Suppressor macrophage treated with lipopolysaccharide for 4 hours (primary cell): Measurements from ENCODE around the gene TNFSF12.
"Not testable (repeated sequence)": the region's sequence is repeated elsewhere in the genome, so short reads cannot be mapped to it uniquely, and the experiment has no call there.

ENCODE experiments used
- DNase-seq: peaks from one replicate; pipeline ENCODE4 v3.0.0-alpha.2; 2020

The TNFSF12 gene

DNA sequence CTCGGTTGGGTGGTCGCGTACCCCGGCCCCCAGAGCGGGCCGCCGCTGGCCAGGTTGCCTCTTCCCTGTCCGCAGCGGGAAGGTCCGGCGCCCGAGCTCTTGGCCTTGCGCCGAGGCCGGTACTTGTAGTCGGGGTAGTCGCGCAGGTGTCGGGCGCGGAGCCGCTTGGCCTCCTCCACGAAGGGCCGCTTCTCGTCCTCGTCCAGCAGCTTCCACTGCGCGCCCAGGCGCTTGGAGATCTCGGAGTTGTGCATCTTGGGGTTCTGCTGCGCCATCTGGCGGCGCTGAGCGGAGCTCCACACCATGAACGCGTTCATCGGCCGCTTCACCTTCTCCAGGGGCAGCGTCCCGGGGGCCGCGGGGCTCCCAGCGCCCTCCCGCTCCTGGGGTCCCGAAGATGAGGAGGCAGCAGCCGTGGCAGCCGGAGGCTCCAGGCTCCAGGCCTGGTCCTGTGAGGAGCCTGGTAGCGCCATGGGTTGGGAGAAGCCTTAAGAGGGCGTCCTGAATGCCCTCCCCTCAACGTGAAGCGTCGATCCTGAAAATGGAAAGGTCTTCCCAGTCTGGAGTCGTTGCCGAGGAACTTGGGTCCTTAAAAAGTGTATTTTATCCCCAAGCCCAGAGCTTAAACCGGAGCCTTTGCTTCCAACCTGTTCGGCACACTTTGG lies 40.5 kb downstream of the TNFSF12 start:
- peak; percentile 89 for DNase-seq

GRCh38 chr17:7589891-7590691 lies 41.2 kb downstream of the TNFSF12 start, which contains the start of gene SOX15:
Gene SOX15, minus strand, starts transcription at chr17:7590094. Its CDS starts 418 bp downstream, at chr17:7589676.
- DNase-seq, result no peak

DNA sequence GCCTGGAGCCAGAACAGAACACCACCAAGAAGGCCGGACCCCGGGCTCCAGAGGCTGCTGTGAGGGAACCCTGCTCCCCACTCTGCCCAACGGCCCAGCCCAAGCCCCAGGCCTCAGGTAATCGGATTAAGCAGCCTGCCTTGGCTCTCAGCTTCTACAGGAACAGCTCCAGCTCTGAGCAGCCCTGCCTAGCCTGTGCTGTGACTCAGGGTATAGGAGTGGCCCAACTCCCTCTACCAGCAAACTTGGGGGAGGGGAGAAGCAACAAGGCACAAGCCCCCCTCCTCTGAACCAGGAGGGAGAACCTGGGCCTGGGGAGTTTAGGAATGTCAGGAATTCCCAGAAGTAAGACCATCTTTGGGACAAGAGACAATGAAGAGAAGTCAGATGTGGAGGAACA lies 41.9 kb downstream of the TNFSF12 start:
- no peak for DNase-seq

DNA sequence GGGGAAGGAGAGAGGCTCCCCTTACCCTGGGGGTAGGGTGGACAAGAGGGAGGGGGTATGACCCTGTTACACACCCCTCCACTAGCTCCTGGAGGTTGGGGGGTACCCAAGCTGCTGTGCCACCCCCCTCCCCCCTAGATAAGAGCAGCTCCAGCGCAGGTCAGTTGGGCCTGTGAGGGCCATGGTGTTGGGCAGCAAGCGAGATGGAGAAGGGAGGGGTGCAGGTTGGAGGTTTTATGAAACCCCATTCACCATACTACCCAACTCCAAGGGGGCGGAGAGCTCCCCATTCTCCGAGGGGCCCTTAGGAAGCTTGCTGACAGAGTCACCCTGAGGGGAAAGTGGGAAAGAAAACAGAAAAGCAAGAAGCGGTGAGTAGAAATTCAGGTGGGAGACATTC lies 42.7 kb downstream of the TNFSF12 start:
- no peak for DNase-seq

- DNase-seq, result no peak
Measured at GRCh38 chr17:7592422-7593021, 43.7 kb downstream of the TNFSF12 start.

GRCh38 chr17:7593296-7593695 lies 44.4 kb downstream of the TNFSF12 start:
- DNase-seq, result no peak

DNA sequence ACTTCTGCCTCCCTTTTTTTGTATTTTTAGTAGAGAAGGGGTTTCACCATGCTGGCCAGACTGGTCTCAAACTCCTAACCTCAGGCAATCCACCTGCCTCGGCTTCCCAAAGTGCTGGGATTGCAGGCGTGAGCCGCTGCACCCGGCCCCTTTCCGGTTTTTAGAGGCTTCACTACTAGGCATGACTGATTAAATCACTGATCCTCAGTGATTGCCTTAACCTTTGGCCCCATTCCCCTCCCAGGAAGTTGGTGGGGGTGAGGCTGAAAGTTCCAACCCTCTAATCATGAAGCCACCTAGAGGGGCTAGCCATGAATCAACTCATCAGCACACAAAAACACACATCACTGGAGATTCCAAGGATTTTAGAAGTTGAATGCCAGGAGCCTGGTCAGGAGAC lies 48.7 kb downstream of the TNFSF12 start:
- DNase-seq, result not testable (repeated sequence)

GRCh38 chr17:7606280-7606679 lies 57.4 kb downstream of the TNFSF12 start:
- no peak for DNase-seq
